DMS 273 (cell line): ENCODE results near the gene PAX3.

Experiments used
- DNase-seq: peaks from one replicate; lab custom pipeline; 2025; ENCODE audit not compliant: unreplicated experiment; lab: John Stamatoyannopoulos, UW

Gene PAX3

GRCh38 chr2:222270396-222270795 is 28.4 kb downstream of the PAX3 start:
- no peak for DNase-seq

GRCh38 chr2:222269132-222269531 is 29.7 kb downstream of the PAX3 start:
- DNase-seq: no peak

GRCh38 chr2:222268311-222268990 is 30.3 kb downstream of the PAX3 start:
- DNase-seq: no peak

GRCh38 chr2:222264791-222265320 is 33.9 kb downstream of the PAX3 start:
- no peak for DNase-seq

- no peak for DNase-seq
These were observed 37.3 kb downstream of the PAX3 start for GRCh38 chr2:222261504-222261903.

- no peak for DNase-seq
These were observed 41.2 kb downstream of the PAX3 start for GRCh38 chr2:222257645-222258044.

GRCh38 chr2:222256250-222256649 is 42.5 kb downstream of the PAX3 start:
- no peak for DNase-seq

GRCh38 chr2:222255090-222255489 is 43.7 kb downstream of the PAX3 start:
- DNase-seq: no peak

- DNase-seq: no peak
These were observed 48.5 kb downstream of the PAX3 start for GRCh38 chr2:222250313-222250712.

- DNase-seq: no peak
These were observed 49.4 kb downstream of the PAX3 start for GRCh38 chr2:222249444-222249843.

GRCh38 chr2:222248818-222249217 is 50.0 kb downstream of the PAX3 start:
- DNase-seq: no peak

GRCh38 chr2:222248256-222248655 is 50.5 kb downstream of the PAX3 start:
- no peak for DNase-seq

- DNase-seq: no peak
These were observed 56.3 kb downstream of the PAX3 start for GRCh38 chr2:222242532-222242931.

- peak; percentile 76 for DNase-seq
These were observed 57.5 kb downstream of the PAX3 start for GRCh38 chr2:222241128-222241870.

GRCh38 chr2:222240676-222241049 is 58.1 kb downstream of the PAX3 start:
- no peak for DNase-seq

- DNase-seq: peak; percentile 25
These were observed 58.7 kb downstream of the PAX3 start for GRCh38 chr2:222239945-222240675.

GRCh38 chr2:222239091-222239490 is 59.7 kb downstream of the PAX3 start:
- DNase-seq: no peak

- DNase-seq: no peak
These were observed 60.7 kb downstream of the PAX3 start for GRCh38 chr2:222238072-222238471.

GRCh38 chr2:222232839-222233238 is 66.0 kb downstream of the PAX3 start:
- peak; percentile 4 for DNase-seq

- DNase-seq: peak; percentile 44
These were observed 66.4 kb downstream of the PAX3 start for GRCh38 chr2:222232372-222232771.

GRCh38 chr2:222228054-222228453 is 70.7 kb downstream of the PAX3 start:
- DNase-seq: no peak

GRCh38 chr2:222218786-222219185 is 80.0 kb downstream of the PAX3 start:
- DNase-seq: no peak
